CD4-positive, alpha-beta T cell (primary cell): Measurements from ENCODE around the gene LARGE1. TPM values are rescaled to one million over a fixed set of nuclear protein-coding genes. Genes with fewer than 3 reads are reported as not detected.

Source experiments
- ATAC-seq: fragments of 200-7000 bp; cut with Tn5 transposase; one replicate; pipeline ENCODE4 v1.10.0; 2022; ENCODE audit warnings: mild to moderate bottlenecking; ENCODE audit not compliant: poor library complexity
- CTCF ChIA-PET: fragments of 350-600 bp; sonication (Branson Sonifier 250); formaldehyde crosslinking; loops from one replicate; lab custom pipeline; 2021; ENCODE audit warnings: antibody characterized with exemption, inconsistent platforms; lab: Charles Lee
- POLR2A ChIA-PET: fragments of 350-600 bp; sonication (Branson Sonifier 250); formaldehyde crosslinking; loops from one replicate; lab custom pipeline; 2021; ENCODE audit warnings: antibody characterized with exemption, inconsistent platforms; lab: Charles Lee
- DNase-seq, 14 experiments: peaks; one replicate each; pipeline ENCODE4 v3.0.0-alpha.2; 2013 to 2020; ENCODE audit warnings: mixed read lengths in 2 of 14
- H3K27ac ChIP-seq, 2 donors: one replicate each; pipeline versions ENCODE4 v1.5.1 to v1.7.0; 2013; ENCODE audit warnings: low read length in 2 of 2, low read depth in 1 of 2, mild to moderate bottlenecking in 1 of 2
- H3K27me3 ChIP-seq, 2 experiments: 1 replicate in 1 of 2; 2 replicates in 1 of 2; pipeline versions ENCODE4 v1.6.1 to v1.7.0; 2013; ENCODE audit warnings: low read length in 2 of 2, control low read depth in 1 of 2, mild to moderate bottlenecking in 1 of 2, moderate library complexity in 1 of 2; ENCODE audit not compliant: insufficient read depth in 2 of 2, control insufficient read depth in 1 of 2
- H3K36me3 ChIP-seq: one replicate; pipeline ENCODE4 v1.6.1; 2013; ENCODE audit warnings: low read length, control low read depth; ENCODE audit not compliant: insufficient read depth
- H3K4me1 ChIP-seq: one replicate; pipeline ENCODE4 v1.6.1; 2013; ENCODE audit warnings: low read length, control low read depth; ENCODE audit not compliant: insufficient read depth
- H3K4me3 ChIP-seq: one replicate; pipeline ENCODE4 v1.5.1; 2013; ENCODE audit warnings: mild to moderate bottlenecking, low read length, moderate library complexity
- H3K9me3 ChIP-seq, 2 experiments: 1 replicate in 1 of 2; 2 replicates in 1 of 2; pipeline versions ENCODE4 v1.6.1 to v1.7.0; 2013; ENCODE audit warnings: low read length in 2 of 2, mild to moderate bottlenecking in 2 of 2, control low read depth in 1 of 2, moderate library complexity in 1 of 2; ENCODE audit not compliant: control insufficient read depth in 1 of 2, insufficient read depth in 1 of 2
- H3K27ac Mint-ChIP-seq: one replicate; pipeline ENCODE4 v1.8.0; 2020; ENCODE audit warnings: mixed read lengths
- H3K27me3 Mint-ChIP-seq: one replicate; pipeline ENCODE4 v1.8.0; 2021; ENCODE audit warnings: mixed read lengths
- H3K36me3 Mint-ChIP-seq: one replicate; pipeline ENCODE4 v1.8.0; 2021; ENCODE audit warnings: low read depth, mixed read lengths
- H3K4me1 Mint-ChIP-seq: one replicate; pipeline ENCODE4 v1.8.0; 2021; ENCODE audit warnings: low read depth, mixed read lengths
- H3K4me3 Mint-ChIP-seq: one replicate; pipeline ENCODE4 v1.8.0; 2020; ENCODE audit warnings: mild to moderate bottlenecking, mixed read lengths
- H3K9me3 Mint-ChIP-seq: one replicate; pipeline ENCODE4 v1.8.0; 2020; ENCODE audit warnings: mixed read lengths
- CTCF ChIP-seq: fragments of 200-600 bp; IDR thresholded peaks from one replicate; pipeline ENCODE4 v1.8.0; 2022; ENCODE audit warnings: antibody characterized with exemption, mild to moderate bottlenecking
- intact Hi-C, 2 experiments: fragments of 100-400 bp; cut with DNase I in 1 of 2; cut with micrococcal nuclease in 1 of 2; formaldehyde crosslinking; loops; one replicate each; pipeline versions ENCODE4 v1.15.1 to v1.9.0; 2023 to 2025; cut with DNase I, micrococcal nuclease
- total RNA-seq, 174 experiments: library from RNA in 2 of 174; stranded (reverse) in 2 of 174; gene quantifications; one replicate each; pipeline ENCODE4 v1.2.3 and lab custom pipeline; 2021 to 2026

Gene LARGE1
- total RNA-seq, 2 experiments from 2014 or later, result 0.14 to 0.70 TPM

- intact Hi-C loops, result no loop called here
- Mint-ChIP-seq H3K36me3 (no peaks in the 10 kb centered on the region), H3K4me1 (no peaks in the 10 kb centered on the region), H3K9me3 (no peaks in the 10 kb centered on the region), H3K4me3 (no peak overlapping the region), H3K27me3 (no peaks in the 10 kb centered on the region), H3K27ac (no peak overlapping the region)
- DNase-seq (no peak), ATAC-seq (no peak)
- Histone ChIP-seq H3K36me3 (no peaks in the 10 kb centered on the region), H3K4me1 (no peaks in the 10 kb centered on the region), H3K27me3 (no peaks in the 10 kb centered on the region), H3K27ac (no peak overlapping the region), H3K9me3 (peaks cover 0 to 5% of the 10 kb centered on the region in 2 experiments), H3K4me3 (no peak overlapping the region)
- ChIA-PET CTCF (no interaction called here), POLR2A (no interaction called here)
- no peak for TF ChIP-seq CTCF
Measured at GRCh38 chr22:33880986-33881385, 39.3 kb downstream of the LARGE1 start.

GRCh38 chr22:33879796-33880195 lies 40.5 kb downstream of the LARGE1 start:
- Mint-ChIP-seq H3K36me3 (no peaks in the 10 kb centered on the region), H3K4me3 (no peak overlapping the region), H3K27me3 (no peaks in the 10 kb centered on the region), H3K27ac (no peak overlapping the region), H3K9me3 (no peaks in the 10 kb centered on the region), H3K4me1 (no peaks in the 10 kb centered on the region)
- no peak overlapping the region for H3K27ac ChIP-seq
- intact Hi-C loops, result no loop called here
- ChIA-PET CTCF (no interaction called here), POLR2A (no interaction called here)
- peaks cover 0 to 13% of the 10 kb centered on the region in 2 experiments for H3K9me3 ChIP-seq
- H3K4me1 ChIP-seq, result no peaks in the 10 kb centered on the region
- DNase-seq (no peak), ATAC-seq (no peak)
- no peaks in the 10 kb centered on the region for H3K36me3 ChIP-seq
- no peak overlapping the region for H3K4me3 ChIP-seq
- no peak for TF ChIP-seq CTCF
- H3K27me3 ChIP-seq, result no peaks in the 10 kb centered on the region

GRCh38 chr22:33875316-33875715 lies 45.0 kb downstream of the LARGE1 start:
- POLR2A ChIA-PET, result no interaction called here

More at GRCh38 chr22:33875316-33875715, 45.0 kb downstream of the LARGE1 start:
- Mint-ChIP-seq H3K9me3 (no peaks in the 10 kb centered on the region), H3K4me3 (no peak overlapping the region), H3K4me1 (no peaks in the 10 kb centered on the region), H3K36me3 (no peaks in the 10 kb centered on the region), H3K27ac (no peak overlapping the region), H3K27me3 (no peaks in the 10 kb centered on the region)
- Histone ChIP-seq H3K9me3 (peaks cover 0 to 12% of the 10 kb centered on the region in 2 experiments), H3K36me3 (no peaks in the 10 kb centered on the region), H3K4me1 (no peaks in the 10 kb centered on the region), H3K27me3 (no peaks in the 10 kb centered on the region), H3K4me3 (no peak overlapping the region), H3K27ac (no peak overlapping the region)
- intact Hi-C loops, result no loop called here
- DNase-seq (no peak), ATAC-seq (no peak)
- CTCF ChIA-PET, result interaction anchor here (0.9 kb wide), 1 partner anchor 16 kb away, joined by 3 read pairs; no protein-coding TSS in a partner anchor
- no peak for TF ChIP-seq CTCF
